GM12878 (cell line): ENCODE data around the gene FBXO3. TPM values are rescaled to one million over a fixed set of nuclear protein-coding genes. Genes with fewer than 3 reads are reported as not detected.

Source experiments
- ATAC-seq: fragments of 200-7000 bp; cut with Tn5 transposase; 3 replicates; pipeline ENCODE4 v1.9.1; 2020; ENCODE audit warnings: mild to moderate bottlenecking, moderate library complexity
- BruUV-seq: library from RNA; stranded (reverse); fragments of 400-500 nt; replicated peaks from 2 replicates; lab custom pipeline; 2021; lab: Mats Ljungman, UMichigan
- CTCF ChIA-PET: fragments of 300-600 bp; sonication (Branson Sonifier 250); formaldehyde crosslinking; extraction: SDS; loops from one replicate; lab custom pipeline; 2021; ENCODE audit warnings: inconsistent platforms; lab: Yijun Ruan, JAX
- POLR2A ChIA-PET: fragments of 350-600 bp; formaldehyde crosslinking; extraction: SDS; loops from one replicate; lab custom pipeline; 2021; ENCODE audit warnings: inconsistent platforms; lab: Charles Lee
- RAD21 ChIA-PET: fragments of 300-600 bp; sonication (Branson Sonifier 250); formaldehyde crosslinking; loops from one replicate; lab custom pipeline; 2023; ENCODE audit warnings: antibody characterized with exemption; ENCODE audit not compliant: unreplicated experiment; lab: Charles Lee
- SMC1A ChIA-PET: fragments of 300-600 bp; sonication (Branson Sonifier 250); formaldehyde crosslinking; loops from one replicate; lab custom pipeline; 2023; ENCODE audit not compliant: unreplicated experiment, uncharacterized antibody; lab: Charles Lee
- DNase-seq: peaks from one replicate; pipeline ENCODE4 v3.0.0-alpha.2; 2011; ENCODE audit warnings: low read depth, low spot score
- FAIRE-seq: peaks from 3 replicates; lab custom pipeline; 2011; peaks lifted over from hg19 to GRCh38; lab: Jason Lieb, UNC
- H2AFZ ChIP-seq: 2 replicates; pipeline ENCODE4 v1.6.0; 2011; ENCODE audit warnings: low read depth, low read length, control low read depth; ENCODE audit not compliant: control insufficient read depth
- H3K27ac ChIP-seq: 2 replicates; pipeline ENCODE4 v1.5.1; 2011; ENCODE audit warnings: control low read depth; ENCODE audit not compliant: control insufficient read depth, insufficient read depth
- H3K27me3 ChIP-seq, 2 experiments: replicated peaks in 1 of 2; 2 replicates each; pipeline versions ENCODE4 v1.6.0 to v1.6.1; 2011; ENCODE audit warnings: low read length in 1 of 2; ENCODE audit not compliant: control insufficient read depth in 2 of 2, insufficient read depth in 2 of 2
- H3K36me3 ChIP-seq, 2 experiments: 2 replicates each; pipeline ENCODE4 v1.5.1; 2011; ENCODE audit warnings: low read length in 1 of 2; ENCODE audit not compliant: control insufficient read depth in 2 of 2, insufficient read depth in 2 of 2
- H3K4me1 ChIP-seq: 2 replicates; pipeline ENCODE4 v1.6.1; 2011; ENCODE audit warnings: mild to moderate bottlenecking, low read length, moderate library complexity, mixed read lengths; ENCODE audit not compliant: control insufficient read depth, insufficient read depth
- H3K4me2 ChIP-seq: 2 replicates; pipeline ENCODE4 v1.6.0; 2011; ENCODE audit warnings: control low read depth; ENCODE audit not compliant: control insufficient read depth, insufficient read depth
- H3K4me3 ChIP-seq: fragments of 200-600 bp; sonication (generic); 2 replicates; pipeline ENCODE4 v1.5.1; 2016
- H3K79me2 ChIP-seq: 2 replicates; pipeline ENCODE4 v1.6.0; 2011; ENCODE audit warnings: low read length; ENCODE audit not compliant: control insufficient read depth, insufficient read depth
- H3K9ac ChIP-seq: 2 replicates; pipeline ENCODE4 v1.8.0; 2011; ENCODE audit warnings: low read length, control low read depth, mixed read lengths; ENCODE audit not compliant: control insufficient read depth, insufficient read depth
- H3K9me3 ChIP-seq: replicated peaks from 3 replicates; pipeline ENCODE4 v1.5.1; 2011; ENCODE audit warnings: mild to moderate bottlenecking, low read length; ENCODE audit not compliant: control insufficient read depth, insufficient read depth
- H4K20me1 ChIP-seq: 2 replicates; pipeline ENCODE4 v1.6.0; 2011; ENCODE audit not compliant: control insufficient read depth, insufficient read depth
- BCL11A ChIP-seq: IDR thresholded peaks from 2 replicates; pipeline ENCODE4 v1.6.1; 2011; ENCODE audit warnings: low read depth, low read length
- E2F8 ChIP-seq: fragments of 450-650 bp; IDR thresholded peaks from 2 replicates; pipeline ENCODE4 v1.6.1; 2018; ENCODE audit warnings: mild to moderate bottlenecking, low read depth, moderate library complexity; ENCODE audit not compliant: partially characterized antibody
- EZH2 ChIP-seq: IDR thresholded peaks from 2 replicates; pipeline ENCODE4 v1.6.1; 2012; ENCODE audit warnings: low read depth, mild to moderate bottlenecking, control low read depth, inconsistent platforms, low read length, borderline replicate concordance; ENCODE audit not compliant: control insufficient read depth
- FOS ChIP-seq: IDR thresholded peaks from 3 replicates; pipeline ENCODE4 v1.6.1; 2011; ENCODE audit warnings: borderline replicate concordance; ENCODE audit not compliant: insufficient read length; ENCODE audit errors: extremely low read depth
- JUND ChIP-seq: IDR thresholded peaks from 2 replicates; pipeline ENCODE4 v1.6.1; 2012; ENCODE audit warnings: low read depth, mild to moderate bottlenecking, low read length, improper control_type of control experiment, moderate library complexity
- MEF2B ChIP-seq: fragments of 450-650 bp; IDR thresholded peaks from 2 replicates; pipeline ENCODE4 v1.6.1; 2018; ENCODE audit warnings: mild to moderate bottlenecking, moderate library complexity; ENCODE audit not compliant: partially characterized antibody, poor library complexity, severe bottlenecking
- MTA2 ChIP-seq: fragments of 450-650 bp; IDR thresholded peaks from 2 replicates; pipeline ENCODE4 v1.6.1; 2016; ENCODE audit warnings: low read depth, mild to moderate bottlenecking, moderate library complexity
- PAX5 ChIP-seq: IDR thresholded peaks from 2 replicates; pipeline ENCODE4 v1.6.1; 2011; ENCODE audit warnings: low read depth, low read length, borderline replicate concordance
- RCOR1 ChIP-seq: conservative IDR thresholded peaks from 2 replicates; pipeline ENCODE4 v1.6.1; 2012; ENCODE audit warnings: low read depth, low read length, improper control_type of control experiment
- SREBF2 ChIP-seq: IDR thresholded peaks from 2 replicates; pipeline ENCODE4 v1.6.1; 2012; ENCODE audit warnings: mild to moderate bottlenecking, low read length
- USF1 ChIP-seq: IDR thresholded peaks from 2 replicates; pipeline ENCODE4 v1.6.1; 2011; ENCODE audit warnings: borderline replicate concordance, low read depth, mild to moderate bottlenecking, moderate library complexity, mixed read lengths, low read length; ENCODE audit not compliant: insufficient read depth; ENCODE audit errors: extremely low read length
- ZBTB11 ChIP-seq: fragments of 450-650 bp; formaldehyde crosslinking; IDR thresholded peaks from 2 replicates; pipeline ENCODE4 v1.5.0; 2022; ENCODE audit warnings: mild to moderate bottlenecking, missing genetic modification characterization
- ZNF622 ChIP-seq: fragments of 450-650 bp; IDR thresholded peaks from 2 replicates; pipeline ENCODE4 v1.6.1; 2017; ENCODE audit warnings: mild to moderate bottlenecking, inconsistent platforms
- WGBS: methylation state at CpG from one replicate; pipeline ENCODE4 v1.1.6; 2016; ENCODE audit warnings: low lambda C conversion rate; ENCODE audit not compliant: insufficient replicate concordance, insufficient coverage; ENCODE audit errors: missing lambda C conversion rate; 5-methylcytosine and 5-hydroxymethylcytosine counted together
- in situ Hi-C: fragments of 300-500 bp; cut with MboI; formaldehyde crosslinking; loops from 9 replicates; pipeline ENCODE4 v1.14.3; 2018; ENCODE audit warnings: mixed read lengths
- intact Hi-C: fragments of 100-400 bp; cut with micrococcal nuclease; formaldehyde crosslinking; loops from one replicate; pipeline ENCODE4 v1.14.2; 2022; ENCODE audit not compliant: unreplicated experiment
- polyA plus RNA-seq, 11 experiments: library from polyadenylated mRNA; depleted of rRNA in 4 of 11; unstranded in 6 of 11; stranded (reverse) in 5 of 11; fragments of >200 nt; fragmentation: Nextera tagmentation in 4 of 11; fragmentation: Illumina TruSeq in 1 of 11; extraction: Ambion mirVana in 4 of 11; extraction: Trizol in 1 of 11; gene quantifications; 1 replicate in 1 of 11; 2 replicates in 10 of 11; pipeline versions ENCODE4 v1.2.1 to v1.2.3, GENCODE V29; 2011 to 2016; ENCODE audit warnings: inconsistent platforms in 2 of 11, missing spikeins in 2 of 11, low read depth in 1 of 11
- total RNA-seq, 4 experiments: library from RNA; depleted of rRNA in 3 of 4; stranded (reverse); fragments of >200 nt in 3 of 4; fragmentation: Illumina TruSeq in 1 of 4; extraction: Trizol in 1 of 4; gene quantifications; 2 replicates each; pipeline versions ENCODE4 v1.2.1 to v1.2.3, GENCODE V29; 2013 to 2021

The FBXO3 gene
- total and polyA plus RNA-seq, 10 of the 15 experiments (the other 5 are each of a cell fraction or from before 2014, with no cell fraction given), result 8.9 to 33.4 (median 13.8) TPM

DNA sequence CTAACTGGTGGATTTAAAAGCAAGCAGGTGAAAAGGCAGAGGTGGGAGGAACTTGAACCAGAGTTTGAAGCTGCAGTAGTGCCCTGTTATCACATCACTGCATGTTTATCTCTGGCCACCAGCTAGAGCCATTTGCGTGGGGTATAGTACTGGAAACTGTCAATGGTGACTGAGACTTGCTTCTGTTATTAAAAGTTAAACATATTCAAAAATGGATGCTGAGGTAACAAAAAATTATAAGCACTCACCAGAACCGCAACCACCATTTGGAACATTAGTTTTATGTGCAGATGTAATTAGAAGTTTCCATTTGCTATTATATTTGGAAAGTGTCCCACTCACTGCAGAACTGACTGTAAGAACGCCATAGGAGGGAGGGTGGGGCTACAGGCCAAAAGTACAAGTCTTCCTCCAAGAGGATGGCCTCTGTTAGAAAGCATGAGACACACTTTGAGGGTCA is 36.9 kb downstream of the FBXO3 start:
- no peak overlapping the region for H3K4me2 ChIP-seq
- POLR2A ChIA-PET, result interaction anchor here (0.7 to 1.1 kb wide), 3 partner anchors 10 to 348 kb away, joined by 3 to 4 read pairs (median 3); no protein-coding TSS in a partner anchor
- 67% methylated on average over 3 of the region's 3 CpGs for WGBS
- in situ Hi-C loops (no loop called here), intact Hi-C loops (loop anchor here (5.0 kb wide), 1 partner anchor 35 kb away; the partner anchor contains the start of gene C11orf91)
- TF ChIP-seq MTA2 (no peak), EZH2 (no peak), SREBF2 (no peak), FOS (no peak), PAX5 (no peak), ZNF622 (no peak), RCOR1 (no peak), USF1 (no peak), E2F8 (no peak), MEF2B (no peak), BCL11A (no peak), JUND (no peak), ZBTB11 (no peak)
- H3K36me3 ChIP-seq, result no peaks in the 10 kb centered on the region
- peaks cover 29% of the 10 kb centered on the region for H3K79me2 ChIP-seq
- DNase-seq (no peak), ATAC-seq (no peak), FAIRE-seq (no peak)
- H3K9me3 ChIP-seq, result no peaks in the 10 kb centered on the region
- H2AFZ ChIP-seq, result no peak overlapping the region
- H3K9ac ChIP-seq, result no peak overlapping the region
- CTCF ChIA-PET, result interaction anchor here (0.5 to 2.5 kb wide), 7 partner anchors 16 to 371 kb away, joined by 3 to 27 read pairs (median 4); no protein-coding TSS in a partner anchor
- RAD21 ChIA-PET, result interaction anchor here (1.4 to 3.0 kb wide), 3 partner anchors 13 to 70 kb away, joined by 5 to 16 read pairs (median 12); no protein-coding TSS in a partner anchor
- H3K27me3 ChIP-seq, result no peaks in the 10 kb centered on the region
- SMC1A ChIA-PET, result interaction anchor here (0.7 to 5.9 kb wide), 9 partner anchors 17 to 571 kb away, joined by 3 to 43 read pairs (median 5); no protein-coding TSS in a partner anchor
- no peaks in the 10 kb centered on the region for H4K20me1 ChIP-seq
- BruUV-seq, result no TSS peak
- H3K27ac ChIP-seq, result no peak overlapping the region
- H3K4me3 ChIP-seq, result no peak overlapping the region
- H3K4me1 ChIP-seq, result peaks cover 12% of the 10 kb centered on the region
